Measurements from ENCODE around the gene DIP2C. TPM values are rescaled to one million over a fixed set of nuclear protein-coding genes. Genes with fewer than 3 reads are reported as not detected.

Gene DIP2C
- total RNA-seq, 2 donors from 2014 or later: 12.3 to 41.8 TPM

GRCh38 chr10:359762-360161 is 329.7 kb downstream of the DIP2C start:
- no peak overlapping the region for H3K27ac ChIP-seq
- H3K27me3 ChIP-seq (replicated peaks; ENCODE audit: insufficient read depth): no peaks in the 10 kb centered on the region
- WGBS: 92% methylated on average over 14 of the region's 14 CpGs
- DNase-seq (ENCODE audit: low spot score): no peak
- no peak overlapping the region for H3K4me3 ChIP-seq
- H3K36me3 ChIP-seq: peaks cover 0 to 4% of the 10 kb centered on the region in 2 donors
- H3K9me3 ChIP-seq: no peaks in the 10 kb centered on the region
- TF ChIP-seq POLR2A (IDR thresholded peaks at IDR 0.05) (no peak), POLR2AphosphoS5 (IDR thresholded peaks at IDR 0.05) (no peak), CTCF (IDR thresholded peaks at IDR 0.05) (no peak)
- no peaks in the 10 kb centered on the region for H3K4me1 ChIP-seq (replicated peaks)
- intact Hi-C loops (cut with DNase I): loop anchor here (5.0 kb wide), 1 partner anchor 133 kb away; no protein-coding TSS in a partner anchor

- TF ChIP-seq CTCF (IDR thresholded peaks at IDR 0.05) (no peak), POLR2A (IDR thresholded peaks at IDR 0.05) (no peak), POLR2AphosphoS5 (IDR thresholded peaks at IDR 0.05) (no peak)
- WGBS: 95% methylated on average over 18 of the region's 18 CpGs
- Histone ChIP-seq H3K27ac (no peak overlapping the region), H3K36me3 (peaks cover 0 to 4% of the 10 kb centered on the region in 2 donors), H3K4me3 (no peak overlapping the region), H3K27me3 (replicated peaks; ENCODE audit: insufficient read depth) (no peaks in the 10 kb centered on the region), H3K9me3 (no peaks in the 10 kb centered on the region), H3K4me1 (replicated peaks) (no peaks in the 10 kb centered on the region)
- intact Hi-C loops (cut with DNase I): no loop called here
- no peak for DNase-seq (ENCODE audit: low spot score)
Measured at GRCh38 chr10:359093-359492, 330.4 kb downstream of the DIP2C start.

GRCh38 chr10:357201-357950 is 332.1 kb downstream of the DIP2C start:
- WGBS: 95% methylated on average over 40 of the region's 40 CpGs
- Histone ChIP-seq H3K4me3 (no peak overlapping the region), H3K36me3 (peaks cover 0 to 4% of the 10 kb centered on the region in 2 donors), H3K9me3 (no peaks in the 10 kb centered on the region), H3K27ac (no peak overlapping the region), H3K4me1 (replicated peaks) (no peaks in the 10 kb centered on the region), H3K27me3 (replicated peaks; ENCODE audit: insufficient read depth) (no peaks in the 10 kb centered on the region)
- DNase-seq (ENCODE audit: low spot score): no peak
- intact Hi-C loops (cut with DNase I): no loop called here
- TF ChIP-seq POLR2A (IDR thresholded peaks at IDR 0.05) (no peak), CTCF (IDR thresholded peaks at IDR 0.05) (no peak), POLR2AphosphoS5 (IDR thresholded peaks at IDR 0.05) (no peak)

- Histone ChIP-seq H3K36me3 (no peaks in the 10 kb centered on the region), H3K27me3 (replicated peaks; ENCODE audit: insufficient read depth) (no peaks in the 10 kb centered on the region), H3K4me1 (replicated peaks) (no peaks in the 10 kb centered on the region), H3K4me3 (no peak overlapping the region), H3K27ac (no peak overlapping the region), H3K9me3 (no peaks in the 10 kb centered on the region)
- DNase-seq (ENCODE audit: low spot score): no peak
- TF ChIP-seq CTCF (IDR thresholded peaks at IDR 0.05) (no peak), POLR2AphosphoS5 (IDR thresholded peaks at IDR 0.05) (no peak), POLR2A (IDR thresholded peaks at IDR 0.05) (no peak)
- intact Hi-C loops (cut with DNase I): no loop called here
- WGBS: 87% methylated on average over 8 of the region's 8 CpGs
Measured at GRCh38 chr10:356452-356851, 333.0 kb downstream of the DIP2C start.

All from prostate gland (tissue), 2 donors.